OCI-LY7 (cell line): Measurements from ENCODE around the gene TAF4.

ENCODE experiments used
- CTCF ChIP-seq: fragments of 200-600 bp; sonication (generic); conservative IDR thresholded peaks from 2 replicates; pipeline ENCODE4 v1.5.1; 2014; ENCODE audit warnings: mild to moderate bottlenecking, antibody characterized with exemption, low read length, moderate library complexity, mixed read lengths
- EZH2phosphoT487 ChIP-seq: fragments of 200-600 bp; sonication (generic); IDR thresholded peaks from 2 replicates; pipeline ENCODE4 v1.6.1; 2018; ENCODE audit warnings: low read depth, borderline replicate concordance, mild to moderate bottlenecking, mixed run types, antibody characterized with exemption, low read length, moderate library complexity, mixed read lengths

- TF ChIP-seq CTCF: no peak
- TF ChIP-seq EZH2phosphoT487: no peak
Observed at GRCh38 chr20:61964675-61965605, 100.7 kb downstream of the TAF4 start.
